ENCODE data around the gene LMBR1. TPM values are rescaled to one million over a fixed set of nuclear protein-coding genes. Genes with fewer than 3 reads are reported as not detected.

Gene LMBR1
- total and polyA plus RNA-seq, 4 donors = 11.2 to 35.7 (median 17.9) TPM

DNA sequence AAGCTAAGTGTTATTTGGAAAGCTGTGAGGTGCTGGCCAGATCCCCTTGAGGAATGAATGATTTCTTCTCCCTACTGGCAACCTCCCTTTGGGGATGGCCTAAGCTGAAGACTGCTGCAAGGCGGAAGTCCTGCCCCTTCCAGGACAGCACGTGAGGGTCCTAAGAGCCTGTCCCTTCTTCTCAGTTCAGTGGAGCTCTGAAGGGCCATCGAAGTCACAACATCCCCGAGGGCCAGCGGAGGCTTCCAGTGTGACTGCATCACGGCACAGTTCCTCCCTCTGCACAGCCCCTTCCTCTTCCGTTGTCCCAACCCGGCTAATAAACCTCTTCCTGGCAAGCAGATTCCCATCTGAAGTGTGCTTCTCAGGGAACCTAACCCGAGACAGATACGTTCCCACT, 208.7 kb downstream of the LMBR1 start:
- Histone ChIP-seq H3K9me3 (ENCODE audit: control insufficient read depth in 4 of 4, low read length in 3 of 4) (no peaks in the 10 kb centered on the region), H3K4me1 (ENCODE audit: control insufficient read depth in 4 of 4, insufficient read depth in 4 of 4, low read length in 3 of 4) (no peaks in the 10 kb centered on the region), H3K4me3 (ENCODE audit: low read depth in 1 of 3, low read length in 3 of 3) (no peak overlapping the region), H3K36me3 (ENCODE audit: control insufficient read depth in 4 of 4, insufficient read depth in 3 of 4, low read depth in 1 of 4, low read length in 3 of 4) (peaks cover 4 to 19% (median 13%) of the 10 kb centered on the region in 4 donors), H3K27ac (ENCODE audit: low read depth in 1 of 2, low read length in 2 of 2) (no peak overlapping the region), H3K27me3 (ENCODE audit: control insufficient read depth in 4 of 4, insufficient read depth in 4 of 4, low read length in 3 of 4) (no peaks in the 10 kb centered on the region), H3K9ac (ENCODE audit: low read depth in 1 of 2, low read length in 2 of 2) (no peak overlapping the region)
- TF ChIP-seq, protein P1, sequence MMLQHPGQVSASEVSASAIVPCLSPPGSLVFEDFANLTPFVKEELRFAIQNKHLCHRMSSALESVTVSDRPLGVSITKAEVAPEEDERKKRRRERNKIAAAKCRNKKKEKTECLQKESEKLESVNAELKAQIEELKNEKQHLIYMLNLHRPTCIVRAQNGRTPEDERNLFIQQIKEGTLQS (IDR thresholded peaks at IDR 0.05) = no peak
- TF ChIP-seq YY1 (IDR thresholded peaks at IDR 0.05) (no peak), RXRA (IDR thresholded peaks at IDR 0.05) (no peak), TAF1 (conservative IDR thresholded peaks at IDR 0.05) (no peak), HNF4A (conservative IDR thresholded peaks at IDR 0.05) (no peak), FOXA2 (IDR thresholded peaks at IDR 0.05) (no peak), EGR1 (IDR thresholded peaks at IDR 0.05; ENCODE audit: low read depth in 2 of 2) (no peak), GABPA (IDR thresholded peaks at IDR 0.05 in 1 of 2, conservative IDR thresholded peaks at IDR 0.05 in 1 of 2) (no peak), JUND (IDR thresholded peaks at IDR 0.05) (no peak), HNF4G (IDR thresholded peaks at IDR 0.05) (no peak), NR2F2 (IDR thresholded peaks at IDR 0.05) (no peak), RAD21 (IDR thresholded peaks at IDR 0.05) (no peak), SP1 (IDR thresholded peaks at IDR 0.05) (no peak), FOXA1 (IDR thresholded peaks at IDR 0.05) (no peak)
- TF ChIP-seq, protein P2, sequence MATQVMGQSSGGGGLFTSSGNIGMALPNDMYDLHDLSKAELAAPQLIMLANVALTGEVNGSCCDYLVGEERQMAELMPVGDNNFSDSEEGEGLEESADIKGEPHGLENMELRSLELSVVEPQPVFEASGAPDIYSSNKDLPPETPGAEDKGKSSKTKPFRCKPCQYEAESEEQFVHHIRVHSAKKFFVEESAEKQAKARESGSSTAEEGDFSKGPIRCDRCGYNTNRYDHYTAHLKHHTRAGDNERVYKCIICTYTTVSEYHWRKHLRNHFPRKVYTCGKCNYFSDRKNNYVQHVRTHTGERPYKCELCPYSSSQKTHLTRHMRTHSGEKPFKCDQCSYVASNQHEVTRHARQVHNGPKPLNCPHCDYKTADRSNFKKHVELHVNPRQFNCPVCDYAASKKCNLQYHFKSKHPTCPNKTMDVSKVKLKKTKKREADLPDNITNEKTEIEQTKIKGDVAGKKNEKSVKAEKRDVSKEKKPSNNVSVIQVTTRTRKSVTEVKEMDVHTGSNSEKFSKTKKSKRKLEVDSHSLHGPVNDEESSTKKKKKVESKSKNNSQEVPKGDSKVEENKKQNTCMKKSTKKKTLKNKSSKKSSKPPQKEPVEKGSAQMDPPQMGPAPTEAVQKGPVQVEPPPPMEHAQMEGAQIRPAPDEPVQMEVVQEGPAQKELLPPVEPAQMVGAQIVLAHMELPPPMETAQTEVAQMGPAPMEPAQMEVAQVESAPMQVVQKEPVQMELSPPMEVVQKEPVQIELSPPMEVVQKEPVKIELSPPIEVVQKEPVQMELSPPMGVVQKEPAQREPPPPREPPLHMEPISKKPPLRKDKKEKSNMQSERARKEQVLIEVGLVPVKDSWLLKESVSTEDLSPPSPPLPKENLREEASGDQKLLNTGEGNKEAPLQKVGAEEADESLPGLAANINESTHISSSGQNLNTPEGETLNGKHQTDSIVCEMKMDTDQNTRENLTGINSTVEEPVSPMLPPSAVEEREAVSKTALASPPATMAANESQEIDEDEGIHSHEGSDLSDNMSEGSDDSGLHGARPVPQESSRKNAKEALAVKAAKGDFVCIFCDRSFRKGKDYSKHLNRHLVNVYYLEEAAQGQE (IDR thresholded peaks at IDR 0.05) = no peak
- TF ChIP-seq, protein P3, sequence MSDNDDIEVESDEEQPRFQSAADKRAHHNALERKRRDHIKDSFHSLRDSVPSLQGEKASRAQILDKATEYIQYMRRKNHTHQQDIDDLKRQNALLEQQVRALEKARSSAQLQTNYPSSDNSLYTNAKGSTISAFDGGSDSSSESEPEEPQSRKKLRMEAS (IDR thresholded peaks at IDR 0.05) = no peak
- TF ChIP-seq, protein P4, sequence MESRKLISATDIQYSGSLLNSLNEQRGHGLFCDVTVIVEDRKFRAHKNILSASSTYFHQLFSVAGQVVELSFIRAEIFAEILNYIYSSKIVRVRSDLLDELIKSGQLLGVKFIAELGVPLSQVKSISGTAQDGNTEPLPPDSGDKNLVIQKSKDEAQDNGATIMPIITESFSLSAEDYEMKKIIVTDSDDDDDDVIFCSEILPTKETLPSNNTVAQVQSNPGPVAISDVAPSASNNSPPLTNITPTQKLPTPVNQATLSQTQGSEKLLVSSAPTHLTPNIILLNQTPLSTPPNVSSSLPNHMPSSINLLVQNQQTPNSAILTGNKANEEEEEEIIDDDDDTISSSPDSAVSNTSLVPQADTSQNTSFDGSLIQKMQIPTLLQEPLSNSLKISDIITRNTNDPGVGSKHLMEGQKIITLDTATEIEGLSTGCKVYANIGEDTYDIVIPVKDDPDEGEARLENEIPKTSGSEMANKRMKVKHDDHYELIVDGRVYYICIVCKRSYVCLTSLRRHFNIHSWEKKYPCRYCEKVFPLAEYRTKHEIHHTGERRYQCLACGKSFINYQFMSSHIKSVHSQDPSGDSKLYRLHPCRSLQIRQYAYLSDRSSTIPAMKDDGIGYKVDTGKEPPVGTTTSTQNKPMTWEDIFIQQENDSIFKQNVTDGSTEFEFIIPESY (IDR thresholded peaks at IDR 0.05) = no peak
- TF ChIP-seq, protein P5, sequence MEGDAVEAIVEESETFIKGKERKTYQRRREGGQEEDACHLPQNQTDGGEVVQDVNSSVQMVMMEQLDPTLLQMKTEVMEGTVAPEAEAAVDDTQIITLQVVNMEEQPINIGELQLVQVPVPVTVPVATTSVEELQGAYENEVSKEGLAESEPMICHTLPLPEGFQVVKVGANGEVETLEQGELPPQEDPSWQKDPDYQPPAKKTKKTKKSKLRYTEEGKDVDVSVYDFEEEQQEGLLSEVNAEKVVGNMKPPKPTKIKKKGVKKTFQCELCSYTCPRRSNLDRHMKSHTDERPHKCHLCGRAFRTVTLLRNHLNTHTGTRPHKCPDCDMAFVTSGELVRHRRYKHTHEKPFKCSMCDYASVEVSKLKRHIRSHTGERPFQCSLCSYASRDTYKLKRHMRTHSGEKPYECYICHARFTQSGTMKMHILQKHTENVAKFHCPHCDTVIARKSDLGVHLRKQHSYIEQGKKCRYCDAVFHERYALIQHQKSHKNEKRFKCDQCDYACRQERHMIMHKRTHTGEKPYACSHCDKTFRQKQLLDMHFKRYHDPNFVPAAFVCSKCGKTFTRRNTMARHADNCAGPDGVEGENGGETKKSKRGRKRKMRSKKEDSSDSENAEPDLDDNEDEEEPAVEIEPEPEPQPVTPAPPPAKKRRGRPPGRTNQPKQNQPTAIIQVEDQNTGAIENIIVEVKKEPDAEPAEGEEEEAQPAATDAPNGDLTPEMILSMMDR (IDR thresholded peaks at IDR 0.05; ENCODE audit: low read depth, low read length, missing input control) = no peak
- 95% methylated on average over 10 of the region's 10 CpGs for WGBS
- no peak for DNase-seq (ENCODE audit: low spot score)
